K562 (cell line): ENCODE measurements around the gene MICAL2. TPM values are rescaled to one million over a fixed set of nuclear protein-coding genes. Genes with fewer than 3 reads are reported as not detected.

ENCODE experiments used
- ARID3A ChIP-seq: IDR thresholded peaks from 2 replicates; pipeline ENCODE4 v1.6.1; 2012; ENCODE audit warnings: low read depth, low read length, improper control_type of control experiment, borderline replicate concordance
- ATF3 ChIP-seq, 2 experiments: fragments of 450-650 bp in 1 of 2; sonication (generic) in 1 of 2; formaldehyde crosslinking in 1 of 2; IDR thresholded peaks in 1 of 2; conservative IDR thresholded peaks in 1 of 2; 2 replicates each; pipeline versions ENCODE4 v1.6.1 to v1.8.1; 2016 to 2023; ENCODE audit warnings: mild to moderate bottlenecking in 2 of 2, moderate library complexity in 2 of 2, inconsistent platforms in 1 of 2, missing genetic modification reagents in 1 of 2
- BRD4 ChIP-seq: fragments of 200-600 bp; sonication (generic); IDR thresholded peaks from 2 replicates; pipeline ENCODE4 v1.6.1; 2017; ENCODE audit warnings: inconsistent platforms
- IRF9 ChIP-seq: fragments of 450-650 bp; IDR thresholded peaks from 2 replicates; pipeline ENCODE4 v1.6.1; 2016; ENCODE audit warnings: missing biosample characterization, missing genetic modification characterization
- MXD1 ChIP-seq: fragments of 250-450 bp; sonication (Bioruptor Pico); IDR thresholded peaks from 2 replicates; pipeline ENCODE4 v1.8.0; 2021; ENCODE audit warnings: borderline replicate concordance, mild to moderate bottlenecking, moderate library complexity; ENCODE audit not compliant: poor library complexity, severe bottlenecking
- NONO ChIP-seq, 2 experiments: fragments of 200-400 bp in 1 of 2; fragments of 450-650 bp in 1 of 2; formaldehyde crosslinking in 1 of 2; IDR thresholded peaks; 2 replicates each; pipeline ENCODE4 v1.6.1; 2017; ENCODE audit warnings: low read depth in 2 of 2, mild to moderate bottlenecking in 2 of 2, moderate library complexity in 2 of 2, low read length in 1 of 2
- NR0B1 ChIP-seq: fragments of 450-650 bp; IDR thresholded peaks from one replicate; pipeline ENCODE4 v1.6.1; 2018; ENCODE audit warnings: mild to moderate bottlenecking, moderate library complexity; ENCODE audit not compliant: partially characterized antibody
- PTRF ChIP-seq: fragments of 450-650 bp; IDR thresholded peaks from 2 replicates; pipeline ENCODE4 v1.6.1; 2016; ENCODE audit warnings: mild to moderate bottlenecking, missing genetic modification characterization, missing compliant biosample characterization
- PYGO2 ChIP-seq: fragments of 450-650 bp; IDR thresholded peaks from 2 replicates; pipeline ENCODE4 v1.6.1; 2016; ENCODE audit warnings: mild to moderate bottlenecking, missing genetic modification characterization, moderate library complexity, missing compliant biosample characterization
- SNAPC5 ChIP-seq: fragments of 250-450 bp; sonication (Bioruptor Pico); IDR thresholded peaks from 2 replicates; pipeline ENCODE4 v1.8.0; 2021; ENCODE audit warnings: moderate library complexity, mild to moderate bottlenecking, inconsistent platforms
- THRA ChIP-seq: fragments of 450-650 bp; IDR thresholded peaks from 2 replicates; pipeline ENCODE4 v1.6.1; 2017; ENCODE audit warnings: mild to moderate bottlenecking, moderate library complexity
- TRIM24 ChIP-seq, 2 experiments: fragments of 450-650 bp; IDR thresholded peaks; 2 replicates each; pipeline ENCODE4 v1.6.1; 2016
- ZC3H11A ChIP-seq: IDR thresholded peaks from 2 replicates; pipeline ENCODE4 v1.6.1; 2012; ENCODE audit warnings: low read depth, low read length, improper control_type of control experiment
- ZFPM2 ChIP-seq: fragments of 250-450 bp; sonication (Bioruptor Pico); IDR thresholded peaks from 2 replicates; pipeline ENCODE4 v1.5.1; 2022; ENCODE audit warnings: mild to moderate bottlenecking
- ZKSCAN1 ChIP-seq: fragments of 150-350 bp; IDR thresholded peaks from 2 replicates; pipeline ENCODE4 v1.6.1; 2016; ENCODE audit warnings: low read depth, low read length
- ZNF224 ChIP-seq: sonication (generic); formaldehyde crosslinking; IDR thresholded peaks from 2 replicates; pipeline ENCODE4 v1.8.0; 2022; ENCODE audit warnings: mild to moderate bottlenecking, missing genetic modification reagents
- ZNF740 ChIP-seq, 3 experiments: fragments of 200-800 bp in 1 of 3; sonication (Bioruptor generic) in 1 of 3; sonication (generic) in 1 of 3; formaldehyde crosslinking in 1 of 3; IDR thresholded peaks; 2 replicates each; pipeline versions ENCODE4 v1.6.1 to v1.8.0; 2016 to 2022; ENCODE audit warnings: mild to moderate bottlenecking in 2 of 3, missing compliant biosample characterization in 2 of 3, missing genetic modification characterization in 2 of 3, missing genetic modification reagents in 1 of 3
- ZNF76 ChIP-seq: fragments of 250-450 bp; sonication (Bioruptor Pico); IDR thresholded peaks from 2 replicates; pipeline ENCODE4 v1.4.0; 2020; ENCODE audit warnings: mild to moderate bottlenecking, moderate library complexity, borderline replicate concordance
- polyA plus RNA-seq, 8 experiments: library from polyadenylated mRNA; depleted of rRNA in 4 of 8; stranded (reverse) in 5 of 8; unstranded in 3 of 8; fragments of >200 nt; fragmentation: Nextera tagmentation in 2 of 8; fragmentation: Illumina TruSeq in 1 of 8; extraction: Ambion mirVana in 2 of 8; extraction: Trizol in 1 of 8; gene quantifications; 2 replicates each; pipeline versions ENCODE4 v1.2.1 to v1.2.3, GENCODE V29; 2011 to 2014; ENCODE audit warnings: inconsistent platforms in 1 of 8, missing spikeins in 1 of 8
- total RNA-seq, 7 experiments: library from RNA; depleted of rRNA in 6 of 7; stranded (reverse); fragments of >200 nt in 6 of 7; fragmentation: Illumina TruSeq in 2 of 7; extraction: Trizol in 2 of 7; gene quantifications; 2 replicates each; pipeline versions ENCODE4 v1.2.1 to v1.2.3, GENCODE V29; 2011 to 2021; ENCODE audit warnings: low replicate concordance in 1 of 7

The MICAL2 gene
- total and polyA plus RNA-seq, 9 of the 15 experiments (the other 6 are each of a cell fraction or from before 2014, with no cell fraction given): 4.7 to 64.2 (median 33.6) TPM

GRCh38 chr11:12174477-12175143, 64.2 kb downstream of the MICAL2 start (continued):
- no peak for TF ChIP-seq ZNF740 (CRISPR knock-in tag; IDR thresholded peaks at IDR 0.05)
- no peak for TF ChIP-seq ZNF740 (tag; IDR thresholded peaks at IDR 0.05)
- no peak for TF ChIP-seq ZNF76 (CRISPR knock-in tag)
- TF ChIP-seq ZFPM2 (CRISPR knock-in tag): no peak
- TF ChIP-seq ZNF224 (CRISPR knock-in tag): no peak
- TF ChIP-seq NONO (IDR thresholded peaks at IDR 0.05; ENCODE audit: low read depth in 2 of 2, low read length in 1 of 2): no peak
- TF ChIP-seq NR0B1: no peak
- no peak for TF ChIP-seq ZKSCAN1
- no peak for TF ChIP-seq PYGO2 (tag)
- TF ChIP-seq MXD1 (CRISPR knock-in tag): peak; percentile 31
- peak; percentile 49; the same call in 1 of the 2 replicates for TF ChIP-seq ATF3 (IDR thresholded peaks at IDR 0.05)
- TF ChIP-seq ATF3 (CRISPR knock-in tag; conservative IDR thresholded peaks at IDR 0.05): peak; percentile 70; the same call in 1 of the 2 replicates
- no peak for TF ChIP-seq THRA
- TF ChIP-seq PTRF (tag): no peak
- TF ChIP-seq SNAPC5 (CRISPR knock-in tag): no peak
- TF ChIP-seq ARID3A: no peak
- no peak for TF ChIP-seq ZC3H11A
- no peak for TF ChIP-seq BRD4
- TF ChIP-seq TRIM24 (IDR thresholded peaks at IDR 0.05): peak in 1 of 2 experiments; percentile 46; a peak in 1 of 4 replicates
- no peak for TF ChIP-seq IRF9 (tag)
